H9 (cell line): ENCODE data around the gene TTC33. TPM values are rescaled to one million over a fixed set of nuclear protein-coding genes. Genes with fewer than 3 reads are reported as not detected.

Source experiments
- DNase-seq: peaks from one replicate; pipeline ENCODE4 v3.0.0-alpha.2; 2017
- H2AFZ ChIP-seq: one replicate; pipeline ENCODE4 v1.6.1; 2013; ENCODE audit warnings: mild to moderate bottlenecking, low read length, control low read depth, moderate library complexity
- H2AK5ac ChIP-seq: 2 replicates; pipeline ENCODE4 v1.6.1; 2013; ENCODE audit warnings: low read length, control low read depth, mixed read lengths; ENCODE audit not compliant: insufficient read length
- H2BK120ac ChIP-seq: one replicate; pipeline ENCODE4 v1.6.1; 2013; ENCODE audit warnings: low read depth, mild to moderate bottlenecking, low read length, control low read depth, inconsistent platforms; ENCODE audit not compliant: poor library complexity, severe bottlenecking
- H2BK12ac ChIP-seq: 2 replicates; pipeline ENCODE4 v1.6.1; 2013; ENCODE audit warnings: low read length, control low read depth, mixed read lengths, low read depth; ENCODE audit not compliant: insufficient read length
- H2BK15ac ChIP-seq: 2 replicates; pipeline ENCODE4 v1.6.1; 2013; ENCODE audit warnings: low read depth, low read length, control low read depth
- H2BK20ac ChIP-seq: one replicate; pipeline ENCODE4 v1.6.1; 2013; ENCODE audit warnings: low read depth, mild to moderate bottlenecking, low read length, control low read depth, inconsistent platforms; ENCODE audit not compliant: poor library complexity, severe bottlenecking
- H2BK5ac ChIP-seq: 2 replicates; pipeline ENCODE4 v1.6.1; 2013; ENCODE audit warnings: low read length, control low read depth, mixed read lengths; ENCODE audit not compliant: insufficient read length
- H3K14ac ChIP-seq: 2 replicates; pipeline ENCODE4 v1.6.1; 2013; ENCODE audit warnings: low read length, control low read depth; ENCODE audit not compliant: insufficient read depth
- H3K18ac ChIP-seq: 2 replicates; pipeline ENCODE4 v1.6.1; 2013; ENCODE audit warnings: low read depth, mild to moderate bottlenecking, mixed read lengths, low read length, control low read depth; ENCODE audit not compliant: insufficient read length
- H3K23ac ChIP-seq: 2 replicates; pipeline ENCODE4 v1.6.1; 2013; ENCODE audit warnings: low read length, control low read depth, mixed read lengths, low read depth; ENCODE audit not compliant: insufficient read length
- H3K23me2 ChIP-seq: 2 replicates; pipeline ENCODE4 v1.6.1; 2013; ENCODE audit warnings: low read depth, mild to moderate bottlenecking, mixed read lengths, low read length, control low read depth; ENCODE audit not compliant: insufficient read length, poor library complexity, severe bottlenecking
- H3K27ac ChIP-seq: 2 replicates; pipeline ENCODE4 v1.5.1; 2013; ENCODE audit warnings: low read length, control low read depth, mixed read lengths, low read depth; ENCODE audit not compliant: insufficient read length
- H3K27me3 ChIP-seq: 2 replicates; pipeline ENCODE4 v1.6.1; 2013; ENCODE audit warnings: low read length, control low read depth, inconsistent platforms; ENCODE audit not compliant: insufficient read depth
- H3K4ac ChIP-seq: 2 replicates; pipeline ENCODE4 v1.6.1; 2013; ENCODE audit warnings: low read depth, mild to moderate bottlenecking, control low read depth, inconsistent platforms, low read length, moderate library complexity
- H3K4me1 ChIP-seq: 2 replicates; pipeline ENCODE4 v1.6.1; 2013; ENCODE audit warnings: low read length, control low read depth, inconsistent platforms; ENCODE audit not compliant: insufficient read depth
- H3K4me2 ChIP-seq: 2 replicates; pipeline ENCODE4 v1.6.1; 2013; ENCODE audit warnings: low read length, control low read depth, mixed read lengths; ENCODE audit not compliant: insufficient read length, insufficient read depth
- H3K56ac ChIP-seq: 2 replicates; pipeline ENCODE4 v1.6.1; 2013; ENCODE audit warnings: low read depth, mild to moderate bottlenecking, mixed read lengths, low read length, control low read depth; ENCODE audit not compliant: insufficient read length
- H3K79me1 ChIP-seq: 2 replicates; pipeline ENCODE4 v1.6.1; 2013; ENCODE audit warnings: low read depth, mild to moderate bottlenecking, moderate library complexity, low read length, control low read depth, inconsistent platforms; ENCODE audit not compliant: insufficient read depth, poor library complexity, severe bottlenecking
- H3K79me2 ChIP-seq: 2 replicates; pipeline ENCODE4 v1.6.1; 2013; ENCODE audit warnings: low read length, control low read depth, inconsistent platforms; ENCODE audit not compliant: insufficient read depth
- H3K9ac ChIP-seq: 2 replicates; pipeline ENCODE4 v1.6.1; 2013; ENCODE audit warnings: low read length, control low read depth, mixed read lengths; ENCODE audit not compliant: insufficient read length; ENCODE audit errors: extremely low read depth
- H3K9me3 ChIP-seq: one replicate; pipeline ENCODE4 v1.6.1; 2013; ENCODE audit warnings: low read depth, low read length, inconsistent platforms; ENCODE audit not compliant: control insufficient read depth
- H3T11ph ChIP-seq: one replicate; pipeline ENCODE4 v1.6.1; 2013; ENCODE audit warnings: mild to moderate bottlenecking, low read length, control low read depth, inconsistent platforms
- H4K20me1 ChIP-seq: one replicate; pipeline ENCODE4 v1.6.1; 2013; ENCODE audit not compliant: control insufficient read depth, insufficient read length, insufficient read depth
- H4K5ac ChIP-seq: 2 replicates; pipeline ENCODE4 v1.6.1; 2013; ENCODE audit warnings: low read depth, mild to moderate bottlenecking, mixed read lengths, low read length, control low read depth; ENCODE audit not compliant: insufficient read length
- H4K8ac ChIP-seq: replicated peaks from 2 replicates; pipeline ENCODE4 v1.6.1; 2013; ENCODE audit warnings: low read length, control low read depth, mixed read lengths, low read depth; ENCODE audit not compliant: insufficient read length
- H4K91ac ChIP-seq: 2 replicates; pipeline ENCODE4 v1.6.1; 2013; ENCODE audit warnings: low read depth, mild to moderate bottlenecking, moderate library complexity, mixed read lengths, low read length, control low read depth; ENCODE audit not compliant: insufficient read length
- H3K27ac Mint-ChIP-seq, 3 experiments: 2 replicates in 2 of 3; 3 replicates in 1 of 3; pipeline ENCODE4 v1.8.0; 2020 to 2021; ENCODE audit warnings: mixed read lengths in 3 of 3, mild to moderate bottlenecking in 1 of 3, moderate library complexity in 1 of 3
- H3K27me3 Mint-ChIP-seq: 2 replicates; pipeline ENCODE4 v1.8.0; 2021; ENCODE audit warnings: low read depth, mild to moderate bottlenecking, moderate library complexity, mixed read lengths
- H3K36me3 Mint-ChIP-seq, 3 experiments: 2 replicates in 2 of 3; 3 replicates in 1 of 3; pipeline ENCODE4 v1.8.0; 2020 to 2021; ENCODE audit warnings: low read depth in 3 of 3, mixed read lengths in 3 of 3; ENCODE audit not compliant: insufficient read depth in 1 of 3
- H3K4me1 Mint-ChIP-seq, 2 experiments: 2 replicates each; pipeline ENCODE4 v1.8.0; 2020; ENCODE audit warnings: mixed read lengths in 2 of 2
- H3K4me3 Mint-ChIP-seq, 2 experiments: 2 replicates in 1 of 2; 3 replicates in 1 of 2; pipeline ENCODE4 v1.8.0; 2020 to 2021; ENCODE audit warnings: mild to moderate bottlenecking in 2 of 2, mixed read lengths in 2 of 2, moderate library complexity in 1 of 2
- H3K9me3 Mint-ChIP-seq, 2 experiments: 2 replicates in 1 of 2; 3 replicates in 1 of 2; pipeline ENCODE4 v1.8.0; 2020; ENCODE audit warnings: mild to moderate bottlenecking in 2 of 2, mixed read lengths in 2 of 2, moderate library complexity in 1 of 2
- WGBS: extraction: QIAGEN DNeasy Blood & Tissue Kit; methylation state at CpG from one replicate; pipeline ENCODE4 v1.1.7; 2013; ENCODE audit warnings: missing lambda C conversion rate, low lambda C conversion rate, mixed read lengths; ENCODE audit not compliant: insufficient read length; ENCODE audit errors: extremely low coverage; 5-methylcytosine and 5-hydroxymethylcytosine counted together
- total RNA-seq: library from RNA; stranded (reverse); gene quantifications from 2 replicates; pipeline ENCODE4 v1.2.1, GENCODE V29; 2021
- TF ChIP-seq, protein P1 (sequence below): fragments of 200-600 bp; sonication (generic); conservative IDR thresholded peaks from 3 replicates; pipeline ENCODE4 v1.8.0; 2021; ENCODE audit warnings: antibody characterized with exemption, mild to moderate bottlenecking

The TTC33 gene
- total RNA-seq, 1 experiment from 2014 or later: 7.3 TPM

DNA sequence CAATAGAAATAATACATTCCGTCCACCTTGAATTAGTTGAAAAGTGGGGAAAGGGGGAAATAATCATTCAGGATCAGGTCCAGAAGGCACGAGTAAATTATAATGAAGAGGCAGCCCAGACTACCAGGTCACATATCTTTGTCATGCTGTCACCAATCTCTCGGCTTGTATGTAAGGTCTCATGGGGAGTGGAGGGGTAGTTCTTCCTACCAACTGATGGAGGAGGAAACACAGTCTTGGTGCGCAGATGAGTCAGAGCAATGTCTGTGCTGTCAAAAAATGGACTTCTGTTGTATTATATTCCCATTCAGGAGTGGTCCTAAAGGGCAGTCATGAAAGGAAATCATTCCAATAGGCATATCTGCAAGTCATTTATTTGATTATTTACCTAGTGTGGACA is 240.3 kb downstream of the TTC33 start:
- no peak overlapping the region for H2BK12ac ChIP-seq
- H3K56ac ChIP-seq: no peak overlapping the region
- no peak overlapping the region for H2BK120ac ChIP-seq
- no peaks in the 10 kb centered on the region for H3K27me3 ChIP-seq
- Mint-ChIP-seq H3K4me3 (no peak overlapping the region), H3K27me3 (no peaks in the 10 kb centered on the region), H3K27ac (no peak overlapping the region), H3K36me3 (no peaks in the 10 kb centered on the region), H3K9me3 (no peaks in the 10 kb centered on the region), H3K4me1 (no peaks in the 10 kb centered on the region)
- no peaks in the 10 kb centered on the region for H4K20me1 ChIP-seq
- no peak overlapping the region for H3K18ac ChIP-seq
- H2AFZ ChIP-seq: no peak overlapping the region
- no peak overlapping the region for H4K8ac ChIP-seq
- no peak overlapping the region for H3K23ac ChIP-seq
- H3K4me2 ChIP-seq: no peak overlapping the region
- H4K5ac ChIP-seq: no peak overlapping the region
- H3K79me1 ChIP-seq: no peaks in the 10 kb centered on the region
- TF ChIP-seq, protein P1, sequence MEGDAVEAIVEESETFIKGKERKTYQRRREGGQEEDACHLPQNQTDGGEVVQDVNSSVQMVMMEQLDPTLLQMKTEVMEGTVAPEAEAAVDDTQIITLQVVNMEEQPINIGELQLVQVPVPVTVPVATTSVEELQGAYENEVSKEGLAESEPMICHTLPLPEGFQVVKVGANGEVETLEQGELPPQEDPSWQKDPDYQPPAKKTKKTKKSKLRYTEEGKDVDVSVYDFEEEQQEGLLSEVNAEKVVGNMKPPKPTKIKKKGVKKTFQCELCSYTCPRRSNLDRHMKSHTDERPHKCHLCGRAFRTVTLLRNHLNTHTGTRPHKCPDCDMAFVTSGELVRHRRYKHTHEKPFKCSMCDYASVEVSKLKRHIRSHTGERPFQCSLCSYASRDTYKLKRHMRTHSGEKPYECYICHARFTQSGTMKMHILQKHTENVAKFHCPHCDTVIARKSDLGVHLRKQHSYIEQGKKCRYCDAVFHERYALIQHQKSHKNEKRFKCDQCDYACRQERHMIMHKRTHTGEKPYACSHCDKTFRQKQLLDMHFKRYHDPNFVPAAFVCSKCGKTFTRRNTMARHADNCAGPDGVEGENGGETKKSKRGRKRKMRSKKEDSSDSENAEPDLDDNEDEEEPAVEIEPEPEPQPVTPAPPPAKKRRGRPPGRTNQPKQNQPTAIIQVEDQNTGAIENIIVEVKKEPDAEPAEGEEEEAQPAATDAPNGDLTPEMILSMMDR: no peak
- DNase-seq: no peak
- H2AK5ac ChIP-seq: no peak overlapping the region
- no peaks in the 10 kb centered on the region for H3K9me3 ChIP-seq
- no peak overlapping the region for H2BK20ac ChIP-seq
- no peak overlapping the region for H4K91ac ChIP-seq
- WGBS: no CpG with 5 or more reads among the region's 4 CpGs
- H3K27ac ChIP-seq: no peak overlapping the region
- H2BK15ac ChIP-seq: no peak overlapping the region
- H3K4me1 ChIP-seq: no peaks in the 10 kb centered on the region
- no peak overlapping the region for H3K9ac ChIP-seq
- H3K14ac ChIP-seq: no peak overlapping the region
- no peaks in the 10 kb centered on the region for H3K23me2 ChIP-seq
- H3K79me2 ChIP-seq: no peaks in the 10 kb centered on the region
- no peak overlapping the region for H3T11ph ChIP-seq
- H3K4ac ChIP-seq: no peak overlapping the region
- H2BK5ac ChIP-seq: no peak overlapping the region
